ENCODE data around the gene DAGLA. TPM values are rescaled to one million over a fixed set of nuclear protein-coding genes. Genes with fewer than 3 reads are reported as not detected.

The DAGLA gene
- total RNA-seq, 3 donors from 2014 or later (not counting 1 experiment from before 2014, with no cell fraction given) = 0.18 to 0.48 (median 0.38) TPM

DNA sequence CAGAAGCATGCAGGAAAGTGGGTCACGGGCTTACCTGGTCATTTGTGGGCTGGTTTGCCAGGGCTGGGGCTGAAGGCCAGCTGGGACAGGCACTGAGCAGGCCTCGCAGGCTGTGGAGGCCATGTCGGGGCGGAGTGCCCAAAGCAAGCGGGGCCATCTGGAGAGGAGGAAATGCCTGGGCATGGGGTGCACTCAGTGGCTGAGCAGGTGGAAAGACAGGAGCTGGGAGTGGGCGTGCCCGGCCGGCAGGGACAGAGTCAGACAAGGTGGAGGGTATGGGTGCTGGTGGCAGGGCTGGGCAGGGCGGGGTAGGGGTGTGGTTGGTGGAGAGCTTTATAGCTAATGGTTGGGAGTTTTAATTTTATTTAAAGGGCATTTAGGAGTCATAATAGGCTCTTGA, 27.4 kb downstream of the DAGLA start:
- no peak overlapping the region for H3K27ac Mint-ChIP-seq
- H3K4me1 Mint-ChIP-seq = peaks cover 12 to 18% of the 10 kb centered on the region in 2 donors
- peaks cover 9 to 11% of the 10 kb centered on the region in 2 donors for H3K27me3 Mint-ChIP-seq (ENCODE audit: low read depth in 2 of 2)
- TF ChIP-seq, protein P1, sequence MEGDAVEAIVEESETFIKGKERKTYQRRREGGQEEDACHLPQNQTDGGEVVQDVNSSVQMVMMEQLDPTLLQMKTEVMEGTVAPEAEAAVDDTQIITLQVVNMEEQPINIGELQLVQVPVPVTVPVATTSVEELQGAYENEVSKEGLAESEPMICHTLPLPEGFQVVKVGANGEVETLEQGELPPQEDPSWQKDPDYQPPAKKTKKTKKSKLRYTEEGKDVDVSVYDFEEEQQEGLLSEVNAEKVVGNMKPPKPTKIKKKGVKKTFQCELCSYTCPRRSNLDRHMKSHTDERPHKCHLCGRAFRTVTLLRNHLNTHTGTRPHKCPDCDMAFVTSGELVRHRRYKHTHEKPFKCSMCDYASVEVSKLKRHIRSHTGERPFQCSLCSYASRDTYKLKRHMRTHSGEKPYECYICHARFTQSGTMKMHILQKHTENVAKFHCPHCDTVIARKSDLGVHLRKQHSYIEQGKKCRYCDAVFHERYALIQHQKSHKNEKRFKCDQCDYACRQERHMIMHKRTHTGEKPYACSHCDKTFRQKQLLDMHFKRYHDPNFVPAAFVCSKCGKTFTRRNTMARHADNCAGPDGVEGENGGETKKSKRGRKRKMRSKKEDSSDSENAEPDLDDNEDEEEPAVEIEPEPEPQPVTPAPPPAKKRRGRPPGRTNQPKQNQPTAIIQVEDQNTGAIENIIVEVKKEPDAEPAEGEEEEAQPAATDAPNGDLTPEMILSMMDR (IDR thresholded peaks at IDR 0.05) = no peak
- no peaks in the 10 kb centered on the region for H3K36me3 Mint-ChIP-seq
- Histone ChIP-seq H3K36me3 (ENCODE audit: control insufficient read depth, insufficient read depth, low read length) (no peaks in the 10 kb centered on the region), H3K27me3 (ENCODE audit: control insufficient read depth, insufficient read depth, low read length) (no peaks in the 10 kb centered on the region), H3K4me1 (ENCODE audit: control insufficient read depth, insufficient read depth, low read length) (peaks cover 9% of the 10 kb centered on the region), H3K9me3 (ENCODE audit: control insufficient read depth, insufficient read depth, low read length) (no peaks in the 10 kb centered on the region), H3K27ac (ENCODE audit: low read length) (no peak overlapping the region), H3K4me3 (ENCODE audit: low read length) (no peak overlapping the region)
- ATAC-seq = no peak
- H3K4me3 Mint-ChIP-seq = no peak overlapping the region
- intact Hi-C loops (cut with micrococcal nuclease) = no loop called here
- 91% methylated on average over 9 of the region's 9 CpGs for WGBS (ENCODE audit: insufficient coverage)
- H3K9me3 Mint-ChIP-seq = no peaks in the 10 kb centered on the region
- no peak for DNase-seq

DNA sequence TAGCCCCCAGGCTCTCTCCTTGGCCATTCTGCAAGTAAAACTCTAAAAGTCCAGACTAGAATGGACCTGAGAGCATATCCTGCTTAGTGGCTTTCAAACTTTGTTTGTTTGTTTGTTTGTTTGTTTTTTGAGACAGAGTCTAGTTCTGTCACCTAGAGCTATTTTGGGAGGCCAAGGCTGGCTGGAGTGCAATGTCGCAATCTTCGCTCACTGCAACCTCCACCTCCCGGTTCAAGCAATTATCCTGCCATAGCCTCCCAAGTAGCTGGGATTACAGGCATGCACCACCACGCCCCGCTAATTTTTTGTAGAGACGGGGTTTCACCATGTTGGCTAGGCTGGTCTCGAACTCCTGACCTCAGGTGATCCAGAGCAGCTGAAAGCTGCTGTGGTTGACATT, 28.9 kb downstream of the DAGLA start:
- Histone ChIP-seq H3K27ac (ENCODE audit: low read length) (no peak overlapping the region), H3K4me3 (ENCODE audit: low read length) (no peak overlapping the region), H3K4me1 (ENCODE audit: control insufficient read depth, insufficient read depth, low read length) (no peaks in the 10 kb centered on the region), H3K27me3 (ENCODE audit: control insufficient read depth, insufficient read depth, low read length) (no peaks in the 10 kb centered on the region), H3K9me3 (ENCODE audit: control insufficient read depth, insufficient read depth, low read length) (no peaks in the 10 kb centered on the region), H3K36me3 (ENCODE audit: control insufficient read depth, insufficient read depth, low read length) (no peaks in the 10 kb centered on the region)
- H3K27ac Mint-ChIP-seq = no peak overlapping the region
- DNase-seq (no peak), ATAC-seq (no peak)
- TF ChIP-seq, protein P1 (IDR thresholded peaks at IDR 0.05) = no peak
- no peak overlapping the region for H3K4me3 Mint-ChIP-seq
- H3K36me3 Mint-ChIP-seq = no peaks in the 10 kb centered on the region
- WGBS (ENCODE audit: insufficient coverage) = 95% methylated on average over 7 of the region's 7 CpGs
- H3K27me3 Mint-ChIP-seq (ENCODE audit: low read depth in 2 of 2) = peaks cover 8 to 9% of the 10 kb centered on the region in 2 donors
- intact Hi-C loops (cut with micrococcal nuclease) = no loop called here
- H3K4me1 Mint-ChIP-seq = peaks cover 0 to 5% of the 10 kb centered on the region in 2 donors
- H3K9me3 Mint-ChIP-seq = no peaks in the 10 kb centered on the region

GRCh38 chr11:61709572-61709971, 29.4 kb downstream of the DAGLA start:
- 81% methylated on average over 7 of the region's 7 CpGs for WGBS (ENCODE audit: insufficient coverage)
- Histone ChIP-seq H3K36me3 (ENCODE audit: control insufficient read depth, insufficient read depth, low read length) (no peaks in the 10 kb centered on the region), H3K9me3 (ENCODE audit: control insufficient read depth, insufficient read depth, low read length) (no peaks in the 10 kb centered on the region), H3K27me3 (ENCODE audit: control insufficient read depth, insufficient read depth, low read length) (no peaks in the 10 kb centered on the region), H3K27ac (ENCODE audit: low read length) (no peak overlapping the region), H3K4me3 (ENCODE audit: low read length) (no peak overlapping the region), H3K4me1 (ENCODE audit: control insufficient read depth, insufficient read depth, low read length) (no peaks in the 10 kb centered on the region)
- TF ChIP-seq, protein P1 (IDR thresholded peaks at IDR 0.05) = no peak
- DNase-seq (no peak), ATAC-seq (no peak)
- intact Hi-C loops (cut with micrococcal nuclease) = no loop called here
- Mint-ChIP-seq H3K36me3 (no peaks in the 10 kb centered on the region), H3K27ac (no peak overlapping the region), H3K9me3 (no peaks in the 10 kb centered on the region), H3K4me3 (no peak overlapping the region), H3K27me3 (ENCODE audit: low read depth in 2 of 2) (peaks cover 4 to 9% of the 10 kb centered on the region in 2 donors), H3K4me1 (peaks cover 0 to 5% of the 10 kb centered on the region in 2 donors)

DNA sequence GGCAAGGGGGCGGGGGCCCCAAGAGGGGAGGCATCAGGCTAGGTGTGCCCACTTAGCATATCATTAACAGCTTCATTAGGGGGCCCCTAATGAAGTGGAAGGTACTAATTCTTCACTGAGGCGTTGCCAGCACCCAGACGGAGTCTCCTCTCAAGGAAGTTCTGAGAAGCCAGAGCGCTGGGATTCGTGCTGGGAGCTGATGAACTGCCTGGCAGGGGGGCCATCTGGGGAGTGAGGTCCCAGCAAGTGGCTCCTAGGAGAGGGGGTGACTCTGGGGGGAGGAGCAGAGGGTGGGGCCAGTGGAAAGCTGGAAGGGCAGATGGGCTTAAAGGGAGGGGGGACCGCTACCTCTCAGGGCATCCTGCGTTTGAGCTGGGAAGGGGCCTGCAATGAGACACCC, 29.8 kb downstream of the DAGLA start:
- TF ChIP-seq, protein P1 (IDR thresholded peaks at IDR 0.05) = no peak
- DNase-seq (no peak), ATAC-seq (no peak)
- H3K27ac ChIP-seq (ENCODE audit: low read length) = no peak overlapping the region
- Mint-ChIP-seq H3K9me3 (no peaks in the 10 kb centered on the region), H3K4me3 (no peak overlapping the region), H3K27me3 (ENCODE audit: low read depth in 2 of 2) (peaks cover 4 to 8% of the 10 kb centered on the region in 2 donors), H3K36me3 (no peaks in the 10 kb centered on the region), H3K4me1 (peaks cover 0 to 5% of the 10 kb centered on the region in 2 donors), H3K27ac (no peak overlapping the region)
- H3K27me3 ChIP-seq (ENCODE audit: control insufficient read depth, insufficient read depth, low read length) = no peaks in the 10 kb centered on the region
- 94% methylated on average over 7 of the region's 7 CpGs for WGBS (ENCODE audit: insufficient coverage)
- H3K36me3 ChIP-seq (ENCODE audit: control insufficient read depth, insufficient read depth, low read length) = no peaks in the 10 kb centered on the region
- H3K4me1 ChIP-seq (ENCODE audit: control insufficient read depth, insufficient read depth, low read length) = no peaks in the 10 kb centered on the region
- no peaks in the 10 kb centered on the region for H3K9me3 ChIP-seq (ENCODE audit: control insufficient read depth, insufficient read depth, low read length)
- intact Hi-C loops (cut with micrococcal nuclease) = no loop called here
- no peak overlapping the region for H3K4me3 ChIP-seq (ENCODE audit: low read length)

Data from natural killer cell (primary cell).